Keratinocyte (primary cell): ENCODE results near the gene TC2N. TPM values are rescaled to one million over a fixed set of nuclear protein-coding genes. Genes with fewer than 3 reads are reported as not detected.

Source experiments
- DNase-seq: peaks from one replicate; pipeline ENCODE4 v3.0.0-alpha.2; 2011; ENCODE audit warnings: low read depth, missing footprints, low spot score
- FAIRE-seq: peaks from 2 replicates; lab custom pipeline; 2011; peaks lifted over from hg19 to GRCh38; lab: Jason Lieb, UNC
- H2AFZ ChIP-seq: 2 replicates; pipeline ENCODE4 v1.6.0; 2012; ENCODE audit warnings: low read length, control low read depth, inconsistent platforms; ENCODE audit not compliant: control insufficient read depth
- H3K27ac ChIP-seq: 2 replicates; pipeline ENCODE4 v1.5.1; 2011; ENCODE audit warnings: low read length; ENCODE audit not compliant: control insufficient read depth, insufficient read depth
- H3K27me3 ChIP-seq: 3 replicates; pipeline ENCODE4 v1.6.0; 2011; ENCODE audit warnings: low read length; ENCODE audit not compliant: control insufficient read depth, insufficient read depth; ENCODE audit errors: extremely low read depth
- H3K36me3 ChIP-seq, 2 experiments: 2 replicates in 1 of 2; 3 replicates in 1 of 2; pipeline ENCODE4 v1.5.1; 2011; ENCODE audit warnings: low read length in 2 of 2, mild to moderate bottlenecking in 1 of 2; ENCODE audit not compliant: control insufficient read depth in 2 of 2, insufficient read depth in 2 of 2; ENCODE audit errors: extremely low read depth in 1 of 2
- H3K4me1 ChIP-seq: 3 replicates; pipeline ENCODE4 v1.5.1; 2011; ENCODE audit warnings: low read length; ENCODE audit not compliant: control insufficient read depth, insufficient read depth; ENCODE audit errors: extremely low read depth
- H3K4me2 ChIP-seq: 3 replicates; pipeline ENCODE4 v1.6.0; 2011; ENCODE audit warnings: low read depth, low read length; ENCODE audit not compliant: control insufficient read depth, insufficient read depth; ENCODE audit errors: extremely low read depth
- H3K4me3 ChIP-seq, 3 experiments: fragments of 200-600 bp in 1 of 3; sonication (generic) in 1 of 3; 2 replicates in 2 of 3; 3 replicates in 1 of 3; pipeline ENCODE4 v1.5.1; 2011 to 2016; ENCODE audit warnings: low read length in 3 of 3, mild to moderate bottlenecking in 3 of 3, control low read depth in 2 of 3, inconsistent platforms in 1 of 3, low read depth in 1 of 3, mixed read lengths in 1 of 3, mixed run types in 1 of 3, moderate library complexity in 1 of 3; ENCODE audit not compliant: control insufficient read depth in 2 of 3, insufficient read depth in 2 of 3; ENCODE audit errors: extremely low read depth in 1 of 3
- H3K79me2 ChIP-seq: 2 replicates; pipeline ENCODE4 v1.6.0; 2012; ENCODE audit warnings: low read length; ENCODE audit not compliant: control insufficient read depth, insufficient read depth
- H3K9ac ChIP-seq: 3 replicates; pipeline ENCODE4 v1.6.0; 2011; ENCODE audit warnings: low read length; ENCODE audit not compliant: control insufficient read depth, insufficient read depth; ENCODE audit errors: extremely low read depth
- H3K9me1 ChIP-seq: 3 replicates; pipeline ENCODE4 v1.6.0; 2011; ENCODE audit warnings: low read length; ENCODE audit not compliant: control insufficient read depth, insufficient read depth; ENCODE audit errors: extremely low read depth
- H3K9me3 ChIP-seq: 2 replicates; pipeline ENCODE4 v1.5.1; 2012; ENCODE audit warnings: low read depth, low read length; ENCODE audit not compliant: control insufficient read depth
- H4K20me1 ChIP-seq: 3 replicates; pipeline ENCODE4 v1.6.0; 2011; ENCODE audit warnings: low read length; ENCODE audit not compliant: control insufficient read depth, insufficient read depth; ENCODE audit errors: extremely low read depth
- EZH2 ChIP-seq: IDR thresholded peaks from one replicate; pipeline ENCODE4 v1.6.1; 2012; ENCODE audit warnings: inconsistent platforms, mild to moderate bottlenecking, low read length, moderate library complexity
- dilution Hi-C: fragments of 300-500 bp; cut with MboI; formaldehyde crosslinking; loops from one replicate; pipeline ENCODE4 v1.7.0; 2020; ENCODE audit warnings: low sequenced_read_pairs; ENCODE audit not compliant: extremely low pct_ligation_motif_present
- polyA plus RNA-seq, 5 experiments: library from polyadenylated mRNA; depleted of rRNA in 3 of 5; stranded (reverse) in 3 of 5; stranded (forward) in 1 of 5; unstranded in 1 of 5; fragments of >200 nt; gene quantifications; 1 replicate in 1 of 5; 2 replicates in 3 of 5; 3 replicates in 1 of 5; pipeline versions ENCODE4 v1.2.1 to v1.2.3, GENCODE V29; 2011 to 2012; ENCODE audit warnings: missing spikeins in 2 of 5, low read depth in 1 of 5, low replicate concordance in 1 of 5
- TF ChIP-seq, protein P1 (sequence below), 3 experiments: IDR thresholded peaks in 1 of 3; conservative IDR thresholded peaks in 1 of 3; optimal IDR thresholded peaks in 1 of 3; 2 replicates in 2 of 3; 3 replicates in 1 of 3; pipeline versions ENCODE3 to v1.5.1; 2011; ENCODE audit warnings: low read length in 3 of 3, mild to moderate bottlenecking in 3 of 3, moderate library complexity in 2 of 3, control low read depth in 1 of 3, inconsistent platforms in 1 of 3; ENCODE audit not compliant: insufficient read depth in 2 of 3; ENCODE audit errors: extremely low read depth in 1 of 3

Gene TC2N
- polyA plus RNA-seq, 1 donor (not counting 4 experiments of a cell fraction or from before 2014, with no cell fraction given) = 22.6 TPM

DNA sequence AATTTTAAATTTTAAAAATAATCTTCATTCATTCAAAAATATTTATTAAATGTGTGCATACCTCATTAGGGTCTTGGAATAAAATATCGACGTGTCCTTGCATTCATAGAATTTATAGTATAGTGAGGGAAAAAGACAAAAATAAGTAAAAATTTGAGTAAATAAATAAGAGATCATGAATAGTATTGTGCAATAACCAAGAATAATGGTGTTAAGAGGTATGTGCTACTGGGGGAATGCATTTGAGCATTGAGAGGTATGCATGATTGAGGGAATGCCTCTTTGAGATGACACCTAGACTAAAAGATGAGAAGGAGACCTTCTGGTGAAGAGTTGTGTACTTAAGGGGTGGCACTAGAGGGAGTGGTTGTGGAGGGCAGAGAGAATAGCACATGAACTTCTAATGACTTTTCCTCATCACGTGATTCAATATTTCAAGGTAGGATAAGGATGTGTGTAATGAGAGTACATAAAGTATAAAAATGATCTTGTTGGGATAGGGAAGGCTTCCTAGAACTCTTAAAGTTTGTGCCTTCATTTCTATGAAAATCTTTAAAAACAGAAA is 116.6 kb downstream of the TC2N start:
- Histone ChIP-seq H3K4me1 (peaks cover 20% of the 10 kb centered on the region), H2AFZ (no peak overlapping the region), H3K4me3 (no peak overlapping the region), H4K20me1 (no peaks in the 10 kb centered on the region), H3K9me1 (no peaks in the 10 kb centered on the region), H3K79me2 (no peaks in the 10 kb centered on the region), H3K36me3 (no peaks in the 10 kb centered on the region), H3K4me2 (no peak overlapping the region), H3K27me3 (no peaks in the 10 kb centered on the region), H3K9ac (no peak overlapping the region), H3K9me3 (no peaks in the 10 kb centered on the region), H3K27ac (no peak overlapping the region)
- FAIRE-seq (no peak), DNase-seq (no peak)
- dilution Hi-C loops = no loop called here
- TF ChIP-seq, protein P1, sequence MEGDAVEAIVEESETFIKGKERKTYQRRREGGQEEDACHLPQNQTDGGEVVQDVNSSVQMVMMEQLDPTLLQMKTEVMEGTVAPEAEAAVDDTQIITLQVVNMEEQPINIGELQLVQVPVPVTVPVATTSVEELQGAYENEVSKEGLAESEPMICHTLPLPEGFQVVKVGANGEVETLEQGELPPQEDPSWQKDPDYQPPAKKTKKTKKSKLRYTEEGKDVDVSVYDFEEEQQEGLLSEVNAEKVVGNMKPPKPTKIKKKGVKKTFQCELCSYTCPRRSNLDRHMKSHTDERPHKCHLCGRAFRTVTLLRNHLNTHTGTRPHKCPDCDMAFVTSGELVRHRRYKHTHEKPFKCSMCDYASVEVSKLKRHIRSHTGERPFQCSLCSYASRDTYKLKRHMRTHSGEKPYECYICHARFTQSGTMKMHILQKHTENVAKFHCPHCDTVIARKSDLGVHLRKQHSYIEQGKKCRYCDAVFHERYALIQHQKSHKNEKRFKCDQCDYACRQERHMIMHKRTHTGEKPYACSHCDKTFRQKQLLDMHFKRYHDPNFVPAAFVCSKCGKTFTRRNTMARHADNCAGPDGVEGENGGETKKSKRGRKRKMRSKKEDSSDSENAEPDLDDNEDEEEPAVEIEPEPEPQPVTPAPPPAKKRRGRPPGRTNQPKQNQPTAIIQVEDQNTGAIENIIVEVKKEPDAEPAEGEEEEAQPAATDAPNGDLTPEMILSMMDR (optimal IDR thresholded peaks at IDR 0.05 in 1 of 3, IDR thresholded peaks at IDR 0.05 in 1 of 3, conservative IDR thresholded peaks at IDR 0.05 in 1 of 3; ENCODE audit: extremely low read depth in 1 of 3, insufficient read depth in 2 of 3, low read length in 3 of 3) = no peak
- TF ChIP-seq EZH2 = no peak

DNA sequence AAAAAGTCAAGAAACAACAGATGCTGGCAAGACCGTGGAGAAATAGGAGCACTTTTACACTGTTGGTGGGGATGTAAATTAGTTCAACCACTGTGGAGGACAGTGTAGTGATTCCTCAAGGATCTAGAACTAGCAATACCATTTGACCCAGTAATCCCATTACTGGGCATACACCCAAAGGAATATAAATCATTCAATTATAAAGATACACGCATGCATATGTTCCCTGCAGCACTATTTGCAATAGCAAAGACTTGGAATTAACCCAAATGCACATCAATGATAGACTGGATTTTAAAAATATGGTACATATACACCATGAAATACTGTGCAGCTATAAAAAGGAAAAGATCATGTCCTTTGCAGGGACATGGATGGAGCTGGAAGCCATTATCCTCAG is 117.5 kb downstream of the TC2N start:
- Histone ChIP-seq H3K27me3 (no peaks in the 10 kb centered on the region), H3K4me2 (no peak overlapping the region), H3K36me3 (no peaks in the 10 kb centered on the region), H3K4me1 (peaks cover 12% of the 10 kb centered on the region), H2AFZ (no peak overlapping the region), H3K9me1 (no peaks in the 10 kb centered on the region), H3K4me3 (no peak overlapping the region), H4K20me1 (no peaks in the 10 kb centered on the region), H3K27ac (no peak overlapping the region), H3K9me3 (no peaks in the 10 kb centered on the region), H3K9ac (no peak overlapping the region), H3K79me2 (no peaks in the 10 kb centered on the region)
- DNase-seq (no peak), FAIRE-seq (no peak)
- TF ChIP-seq, protein P1 (optimal IDR thresholded peaks at IDR 0.05 in 1 of 3, IDR thresholded peaks at IDR 0.05 in 1 of 3, conservative IDR thresholded peaks at IDR 0.05 in 1 of 3; ENCODE audit: extremely low read depth in 1 of 3, insufficient read depth in 2 of 3, low read length in 3 of 3) = no peak
- no peak for TF ChIP-seq EZH2
- dilution Hi-C loops = no loop called here
